AML-193 (cell line): ENCODE data around the gene ANKS3.

Experiments used
- DNase-seq, 2 experiments: peaks; one replicate each; lab custom pipeline; 2025; lab: John Stamatoyannopoulos, UW

The ANKS3 gene

GRCh38 chr16:4724661-4725270 is 9.3 kb downstream of the ANKS3 start:
- no peak for DNase-seq

- DNase-seq = no peak
Measured at GRCh38 chr16:4723071-4723767, 10.9 kb downstream of the ANKS3 start.

GRCh38 chr16:4718466-4718865 is 15.6 kb downstream of the ANKS3 start:
- no peak for DNase-seq

GRCh38 chr16:4714996-4715395 is 19.1 kb downstream of the ANKS3 start:
- no peak for DNase-seq

GRCh38 chr16:4713663-4714501 is 20.2 kb downstream of the ANKS3 start:
- DNase-seq = no peak

GRCh38 chr16:4709481-4709880 is 24.6 kb downstream of the ANKS3 start:
- DNase-seq = no peak

GRCh38 chr16:4706871-4707270 is 27.2 kb downstream of the ANKS3 start:
- no peak for DNase-seq

- DNase-seq = no peak
Measured at GRCh38 chr16:4704913-4705312, 29.2 kb downstream of the ANKS3 start.

GRCh38 chr16:4704491-4704890 is 29.6 kb downstream of the ANKS3 start:
- no peak for DNase-seq

- DNase-seq = no peak
Measured at GRCh38 chr16:4703906-4704305, 30.2 kb downstream of the ANKS3 start.

GRCh38 chr16:4702466-4702808 is 31.6 kb downstream of the ANKS3 start:
- no peak for DNase-seq

GRCh38 chr16:4701791-4702465 is 32.1 kb downstream of the ANKS3 start:
- DNase-seq = no peak

GRCh38 chr16:4700997-4701743 is 32.9 kb downstream of the ANKS3 start:
- DNase-seq = no peak

GRCh38 chr16:4700380-4700996 is 33.6 kb downstream of the ANKS3 start:
- DNase-seq = no peak

GRCh38 chr16:4699046-4699556 is 35.0 kb downstream of the ANKS3 start:
- DNase-seq = no peak

- DNase-seq = no peak
Measured at GRCh38 chr16:4698321-4699045, 35.6 kb downstream of the ANKS3 start.

- DNase-seq = no peak
Measured at GRCh38 chr16:4697848-4698291, 36.2 kb downstream of the ANKS3 start.

GRCh38 chr16:4696905-4697847 is 36.9 kb downstream of the ANKS3 start:
- no peak for DNase-seq
